OCI-LY7 (cell line): ENCODE data around the gene SPSB3. TPM values are rescaled to one million over a fixed set of nuclear protein-coding genes. Genes with fewer than 3 reads are reported as not detected.

Experiments used
- BruUV-seq: library from RNA; stranded (reverse); fragments of 400-500 nt; replicated peaks from 2 replicates; lab custom pipeline; 2021; lab: Mats Ljungman, UMichigan
- CTCF ChIA-PET: fragments of 300-600 bp; sonication (Branson Sonifier 250); formaldehyde crosslinking; loops from one replicate; lab custom pipeline; 2022; ENCODE audit warnings: antibody characterized with exemption; ENCODE audit not compliant: unreplicated experiment; lab: Charles Lee
- POLR2A ChIA-PET: fragments of 300-600 bp; sonication (Branson Sonifier 250); formaldehyde crosslinking; loops from one replicate; lab custom pipeline; 2022; ENCODE audit warnings: antibody characterized with exemption; lab: Charles Lee
- DNase-seq: peaks from one replicate; pipeline ENCODE4 v3.0.0-alpha.2; 2015; ENCODE audit warnings: low spot score
- H2AFZ ChIP-seq: fragments of 200-600 bp; sonication (generic), shearing (Covaris generic); 2 replicates; pipeline ENCODE4 v1.6.1; 2014; ENCODE audit warnings: mild to moderate bottlenecking, antibody characterized with exemption, low read length, moderate library complexity
- H3K27ac ChIP-seq: fragments of 200-600 bp; sonication (generic); 2 replicates; pipeline ENCODE4 v1.5.1; 2014; ENCODE audit warnings: mixed run types, low read depth, mild to moderate bottlenecking, moderate library complexity, low read length, inconsistent platforms; ENCODE audit not compliant: poor library complexity, severe bottlenecking
- H3K36me3 ChIP-seq: fragments of 200-600 bp; sonication (generic); 2 replicates; pipeline ENCODE4 v1.6.1; 2014; ENCODE audit warnings: mild to moderate bottlenecking, antibody characterized with exemption, low read length, moderate library complexity, mixed read lengths; ENCODE audit not compliant: insufficient read depth
- H3K4me1 ChIP-seq: fragments of 200-600 bp; sonication (generic); 2 replicates; pipeline ENCODE4 v1.5.1; 2014; ENCODE audit warnings: mild to moderate bottlenecking, low read length; ENCODE audit not compliant: insufficient read depth, poor library complexity, severe bottlenecking
- H3K4me2 ChIP-seq: fragments of 200-600 bp; sonication (generic); 2 replicates; pipeline ENCODE4 v1.6.1; 2014; ENCODE audit warnings: mild to moderate bottlenecking, low read length
- H3K4me3 ChIP-seq: fragments of 200-600 bp; sonication (generic); 2 replicates; pipeline ENCODE4 v1.5.1; 2014; ENCODE audit warnings: mild to moderate bottlenecking, low read depth, low read length; ENCODE audit not compliant: poor library complexity, severe bottlenecking
- H3K79me2 ChIP-seq: fragments of 200-600 bp; sonication (generic); 2 replicates; pipeline ENCODE4 v1.6.1; 2016; ENCODE audit warnings: low read depth, mild to moderate bottlenecking, low read length, moderate library complexity, mixed read lengths; ENCODE audit not compliant: insufficient read depth
- H3K9me2 ChIP-seq: fragments of 200-600 bp; sonication (generic); 2 replicates; pipeline ENCODE4 v1.6.1; 2016; ENCODE audit warnings: mild to moderate bottlenecking, low read length, mixed read lengths; ENCODE audit not compliant: insufficient read depth
- H3K9me3 ChIP-seq: fragments of 200-600 bp; sonication (generic); 2 replicates; pipeline ENCODE4 v1.6.1; 2014; ENCODE audit warnings: mild to moderate bottlenecking, mixed run types, low read length, mixed read lengths
- H4K20me1 ChIP-seq: fragments of 200-600 bp; sonication (generic); 2 replicates; pipeline ENCODE4 v1.6.1; 2014; ENCODE audit warnings: mild to moderate bottlenecking, antibody characterized with exemption, low read length, moderate library complexity, mixed read lengths; ENCODE audit not compliant: insufficient read depth
- CTCF ChIP-seq: fragments of 200-600 bp; sonication (generic); conservative IDR thresholded peaks from 2 replicates; pipeline ENCODE4 v1.5.1; 2014; ENCODE audit warnings: mild to moderate bottlenecking, antibody characterized with exemption, low read length, moderate library complexity, mixed read lengths
- EZH2phosphoT487 ChIP-seq: fragments of 200-600 bp; sonication (generic); IDR thresholded peaks from 2 replicates; pipeline ENCODE4 v1.6.1; 2018; ENCODE audit warnings: low read depth, borderline replicate concordance, mild to moderate bottlenecking, mixed run types, antibody characterized with exemption, low read length, moderate library complexity, mixed read lengths
- intact Hi-C: fragments of 100-400 bp; cut with micrococcal nuclease; formaldehyde crosslinking; loops from one replicate; pipeline ENCODE4 v1.10.0; 2022; ENCODE audit not compliant: unreplicated experiment
- total RNA-seq, 2 experiments: library from RNA; depleted of rRNA in 1 of 2; stranded (reverse); fragments of >200 nt in 1 of 2; shearing (Covaris generic) in 1 of 2; gene quantifications; 2 replicates each; pipeline ENCODE4 v1.2.3, GENCODE V29; 2014 to 2022

The SPSB3 gene
- total RNA-seq, 2 experiments from 2014 or later = 33.6 to 52.4 TPM

- Histone ChIP-seq H3K4me1 (no peaks in the 10 kb centered on the region), H2AFZ (no peak overlapping the region), H3K4me2 (no peak overlapping the region), H3K4me3 (no peak overlapping the region), H3K9me3 (peaks cover 15% of the 10 kb centered on the region; the same call in 1 of the 2 replicates), H3K36me3 (peaks cover 26% of the 10 kb centered on the region; the same call in 1 of the 2 replicates), H3K9me2 (no peaks in the 10 kb centered on the region), H4K20me1 (no peaks in the 10 kb centered on the region), H3K79me2 (no peaks in the 10 kb centered on the region), H3K27ac (no peak overlapping the region)
- TF ChIP-seq CTCF (no peak), EZH2phosphoT487 (no peak)
- DNase-seq = no peak
- no TSS peak for BruUV-seq
- intact Hi-C loops = no loop called here
- POLR2A ChIA-PET = no interaction called here
- CTCF ChIA-PET = no interaction called here
Observed at GRCh38 chr16:1740781-1741490, 41.4 kb downstream of the SPSB3 start.

- Histone ChIP-seq H4K20me1 (no peaks in the 10 kb centered on the region), H3K79me2 (no peaks in the 10 kb centered on the region), H3K27ac (no peak overlapping the region), H3K4me1 (no peaks in the 10 kb centered on the region), H2AFZ (no peak overlapping the region), H3K4me3 (no peak overlapping the region), H3K9me2 (no peaks in the 10 kb centered on the region), H3K4me2 (no peak overlapping the region), H3K36me3 (peaks cover 27% of the 10 kb centered on the region), H3K9me3 (peaks cover 21% of the 10 kb centered on the region)
- CTCF ChIA-PET = no interaction called here
- DNase-seq = no peak
- BruUV-seq = no TSS peak
- POLR2A ChIA-PET = no interaction called here
- intact Hi-C loops = no loop called here
- TF ChIP-seq CTCF (no peak), EZH2phosphoT487 (no peak)
Observed at GRCh38 chr16:1740234-1740633, 42.1 kb downstream of the SPSB3 start.

- H3K4me1 ChIP-seq = no peaks in the 10 kb centered on the region
- no peak overlapping the region for H3K4me2 ChIP-seq
- H3K4me3 ChIP-seq = no peak overlapping the region
- H3K36me3 ChIP-seq = peaks cover 42% of the 10 kb centered on the region
- TF ChIP-seq EZH2phosphoT487 = no peak
- no peak for TF ChIP-seq CTCF
- no peak overlapping the region for H3K27ac ChIP-seq
- no peaks in the 10 kb centered on the region for H3K9me2 ChIP-seq
- no peaks in the 10 kb centered on the region for H4K20me1 ChIP-seq
- POLR2A ChIA-PET = interaction anchor here (0.6 kb wide), 1 partner anchor 30 kb away, joined by 3 read pairs; no protein-coding TSS in a partner anchor
- peaks cover 28% of the 10 kb centered on the region for H3K9me3 ChIP-seq
- no TSS peak for BruUV-seq
- intact Hi-C loops = no loop called here
- no peak overlapping the region for H2AFZ ChIP-seq
- no peaks in the 10 kb centered on the region for H3K79me2 ChIP-seq
- CTCF ChIA-PET = no interaction called here
- no peak for DNase-seq
Observed at GRCh38 chr16:1734816-1735215, 47.6 kb downstream of the SPSB3 start.
